ENCODE results near the gene LAMA5.

- TF ChIP-seq CTCF (IDR thresholded peaks at IDR 0.05; ENCODE audit: borderline replicate concordance, extremely low read depth, low read length, poor library complexity, severe bottlenecking) (no peak), EZH2 (IDR thresholded peaks at IDR 0.05; ENCODE audit: borderline replicate concordance, low read depth, low read length, severe bottlenecking) (no peak)
Observed at GRCh38 chr20:62284448-62284847, 82.7 kb downstream of the LAMA5 start.
